Stomach (tissue), 4 donors: ENCODE data around the gene LRTM2.

ENCODE experiments used
- EP300 ChIP-seq: sonication (generic); formaldehyde crosslinking; IDR thresholded peaks from one replicate; pipeline ENCODE4 v1.6.1; 2017; ENCODE audit warnings: antibody characterized with exemption
- TF ChIP-seq, protein P1 (sequence below), 7 experiments: fragments of 450-650 bp in 4 of 7; fragments of 200-600 bp in 3 of 7; sonication (generic) in 3 of 7; IDR thresholded peaks; one replicate each; pipeline ENCODE4 v1.5.1; 2016 to 2019; ENCODE audit warnings: antibody characterized with exemption in 7 of 7, control low read depth in 2 of 7, mild to moderate bottlenecking in 1 of 7

- no peak for TF ChIP-seq EP300
- TF ChIP-seq, protein P1, sequence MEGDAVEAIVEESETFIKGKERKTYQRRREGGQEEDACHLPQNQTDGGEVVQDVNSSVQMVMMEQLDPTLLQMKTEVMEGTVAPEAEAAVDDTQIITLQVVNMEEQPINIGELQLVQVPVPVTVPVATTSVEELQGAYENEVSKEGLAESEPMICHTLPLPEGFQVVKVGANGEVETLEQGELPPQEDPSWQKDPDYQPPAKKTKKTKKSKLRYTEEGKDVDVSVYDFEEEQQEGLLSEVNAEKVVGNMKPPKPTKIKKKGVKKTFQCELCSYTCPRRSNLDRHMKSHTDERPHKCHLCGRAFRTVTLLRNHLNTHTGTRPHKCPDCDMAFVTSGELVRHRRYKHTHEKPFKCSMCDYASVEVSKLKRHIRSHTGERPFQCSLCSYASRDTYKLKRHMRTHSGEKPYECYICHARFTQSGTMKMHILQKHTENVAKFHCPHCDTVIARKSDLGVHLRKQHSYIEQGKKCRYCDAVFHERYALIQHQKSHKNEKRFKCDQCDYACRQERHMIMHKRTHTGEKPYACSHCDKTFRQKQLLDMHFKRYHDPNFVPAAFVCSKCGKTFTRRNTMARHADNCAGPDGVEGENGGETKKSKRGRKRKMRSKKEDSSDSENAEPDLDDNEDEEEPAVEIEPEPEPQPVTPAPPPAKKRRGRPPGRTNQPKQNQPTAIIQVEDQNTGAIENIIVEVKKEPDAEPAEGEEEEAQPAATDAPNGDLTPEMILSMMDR (IDR thresholded peaks at IDR 0.05) = no peak
These were observed 62.0 kb downstream of the LRTM2 start for GRCh38 chr12:1882405-1882804.
